ENCODE results near the gene KCNA5. TPM values are rescaled to one million over a fixed set of nuclear protein-coding genes. Genes with fewer than 3 reads are reported as not detected.

KCNA5 gene
- total and polyA plus RNA-seq, 2 experiments from 2014 or later = 1.4 to 5.1 TPM

GRCh38 chr12:5076761-5077160 lies 33.1 kb downstream of the KCNA5 start:
- H3K27me3 ChIP-seq = no peaks in the 10 kb centered on the region
- no peaks in the 10 kb centered on the region for H3K36me3 ChIP-seq
- peaks cover 21% of the 10 kb centered on the region for H3K4me1 ChIP-seq (ENCODE audit: low read depth)
- TF ChIP-seq CTCF (IDR thresholded peaks at IDR 0.05; ENCODE audit: low read depth, low read length) = no peak
- H3K4me3 ChIP-seq = no peak overlapping the region
- no peak for DNase-seq (ENCODE audit: low read depth in 1 of 2, low spot score in 1 of 2)
- H3K27ac ChIP-seq = no peak overlapping the region
- no peaks in the 10 kb centered on the region for H3K9me3 ChIP-seq (ENCODE audit: low read depth)

GRCh38 chr12:5078423-5078822 lies 34.7 kb downstream of the KCNA5 start:
- Histone ChIP-seq H3K4me1 (ENCODE audit: low read depth) (peaks cover 26% of the 10 kb centered on the region), H3K9me3 (ENCODE audit: low read depth) (no peaks in the 10 kb centered on the region), H3K4me3 (no peak overlapping the region), H3K27ac (peak overlapping the region; percentile 94), H3K36me3 (no peaks in the 10 kb centered on the region), H3K27me3 (no peaks in the 10 kb centered on the region)
- peak in 1 of 2 donors; percentile 94 for DNase-seq (ENCODE audit: low read depth in 1 of 2, low spot score in 1 of 2)
- no peak for TF ChIP-seq CTCF (IDR thresholded peaks at IDR 0.05; ENCODE audit: low read depth, low read length)

GRCh38 chr12:5081016-5081415 lies 37.3 kb downstream of the KCNA5 start:
- Histone ChIP-seq H3K27ac (no peak overlapping the region), H3K4me3 (no peak overlapping the region), H3K9me3 (ENCODE audit: low read depth) (no peaks in the 10 kb centered on the region), H3K36me3 (no peaks in the 10 kb centered on the region), H3K27me3 (no peaks in the 10 kb centered on the region), H3K4me1 (ENCODE audit: low read depth) (peaks cover 26% of the 10 kb centered on the region)
- peak in 1 of 2 donors; percentile 17 for DNase-seq (ENCODE audit: low read depth in 1 of 2, low spot score in 1 of 2)
- no peak for TF ChIP-seq CTCF (IDR thresholded peaks at IDR 0.05; ENCODE audit: low read depth, low read length)

- Histone ChIP-seq H3K27me3 (no peaks in the 10 kb centered on the region), H3K27ac (no peak overlapping the region), H3K4me3 (no peak overlapping the region), H3K4me1 (ENCODE audit: low read depth) (peaks cover 8% of the 10 kb centered on the region), H3K36me3 (no peaks in the 10 kb centered on the region), H3K9me3 (ENCODE audit: low read depth) (no peaks in the 10 kb centered on the region)
- peak; percentile 62 to 69 for DNase-seq (ENCODE audit: low read depth in 1 of 2, low spot score in 1 of 2)
- TF ChIP-seq CTCF (IDR thresholded peaks at IDR 0.05; ENCODE audit: low read depth, low read length) = peak; percentile 66
These were observed 40.5 kb downstream of the KCNA5 start for GRCh38 chr12:5083955-5084849.

- no peaks in the 10 kb centered on the region for H3K36me3 ChIP-seq
- no peaks in the 10 kb centered on the region for H3K9me3 ChIP-seq (ENCODE audit: low read depth)
- no peak overlapping the region for H3K4me3 ChIP-seq
- peaks cover 5% of the 10 kb centered on the region for H3K4me1 ChIP-seq (ENCODE audit: low read depth)
- no peak overlapping the region for H3K27ac ChIP-seq
- no peak for TF ChIP-seq CTCF (IDR thresholded peaks at IDR 0.05; ENCODE audit: low read depth, low read length)
- peak in 1 of 2 donors; percentile 90 for DNase-seq (ENCODE audit: low read depth in 1 of 2, low spot score in 1 of 2)
- no peaks in the 10 kb centered on the region for H3K27me3 ChIP-seq
These were observed 42.2 kb downstream of the KCNA5 start for GRCh38 chr12:5085896-5086295.
